Endothelial cell of umbilical vein (primary cell): Measurements from ENCODE around the gene SVOP. TPM values are rescaled to one million over a fixed set of nuclear protein-coding genes. Genes with fewer than 3 reads are reported as not detected.

Experiments used
- BruUV-seq: library from RNA; stranded (reverse); fragments of 400-500 nt; replicated peaks from 2 replicates; lab custom pipeline; 2021; lab: Mats Ljungman, UMichigan
- CTCF ChIA-PET: fragments of 300-600, 350-600 bp; sonication (Branson Sonifier 250); formaldehyde crosslinking; loops from one replicate; lab custom pipeline; 2021; ENCODE audit warnings: antibody characterized with exemption, inconsistent platforms; lab: Charles Lee
- POLR2A ChIA-PET: fragments of 300-600, 350-600 bp; sonication (Branson Sonifier 250); formaldehyde crosslinking; loops from one replicate; lab custom pipeline; 2021; ENCODE audit warnings: antibody characterized with exemption, inconsistent platforms; lab: Charles Lee
- DNase-seq: peaks from one replicate; pipeline ENCODE4 v3.0.0-alpha.2; 2011; ENCODE audit warnings: low read depth, low spot score
- FAIRE-seq: peaks from 2 replicates; lab custom pipeline; 2011; peaks lifted over from hg19 to GRCh38; lab: Jason Lieb, UNC
- H2AFZ ChIP-seq: 2 replicates; pipeline ENCODE4 v1.6.0; 2012; ENCODE audit warnings: low read depth, low read length, control low read depth, inconsistent platforms
- H3K27ac ChIP-seq: 2 replicates; pipeline ENCODE4 v1.5.1; 2011; ENCODE audit warnings: low read depth, mild to moderate bottlenecking, control low read depth, low read length, moderate library complexity; ENCODE audit not compliant: insufficient read depth
- H3K27me3 ChIP-seq, 2 experiments: 2 replicates each; pipeline versions ENCODE4 v1.6.0 to v1.6.1; 2011; ENCODE audit warnings: low read length in 2 of 2, mixed read lengths in 1 of 2; ENCODE audit not compliant: control insufficient read depth in 2 of 2, insufficient read depth in 2 of 2
- H3K36me3 ChIP-seq, 2 experiments: 2 replicates in 1 of 2; 3 replicates in 1 of 2; pipeline ENCODE4 v1.5.1; 2011; ENCODE audit warnings: low read length in 2 of 2, mild to moderate bottlenecking in 1 of 2, moderate library complexity in 1 of 2; ENCODE audit not compliant: control insufficient read depth in 2 of 2, insufficient read depth in 2 of 2; ENCODE audit errors: extremely low read depth in 1 of 2
- H3K4me1 ChIP-seq: 3 replicates; pipeline ENCODE4 v1.5.1; 2011; ENCODE audit warnings: mild to moderate bottlenecking, low read length; ENCODE audit not compliant: control insufficient read depth, insufficient read depth; ENCODE audit errors: extremely low read depth
- H3K4me2 ChIP-seq: 2 replicates; pipeline ENCODE4 v1.6.1; 2011; ENCODE audit warnings: low read length, control low read depth, mixed read lengths; ENCODE audit not compliant: insufficient read depth
- H3K4me3 ChIP-seq, 3 experiments: fragments of 200-600 bp in 1 of 3; sonication (generic), shearing (Covaris generic) in 1 of 3; replicated peaks in 1 of 3; 2 replicates each; pipeline ENCODE4 v1.5.1; 2011 to 2016; ENCODE audit warnings: control low read depth in 3 of 3, low read length in 3 of 3, mild to moderate bottlenecking in 2 of 3, inconsistent platforms in 1 of 3, low read depth in 1 of 3, moderate library complexity in 1 of 3; ENCODE audit not compliant: insufficient read depth in 1 of 3
- H3K79me2 ChIP-seq: 2 replicates; pipeline ENCODE4 v1.6.0; 2012; ENCODE audit warnings: low read length, inconsistent platforms; ENCODE audit not compliant: control insufficient read depth, insufficient read depth
- H3K9ac ChIP-seq: replicated peaks from 2 replicates; pipeline ENCODE3; 2011; ENCODE audit warnings: low read length, control low read depth; ENCODE audit not compliant: insufficient read depth; ENCODE audit errors: extremely low read depth
- H3K9me1 ChIP-seq: replicated peaks from 3 replicates; pipeline ENCODE4 v1.6.0; 2011; ENCODE audit warnings: mild to moderate bottlenecking, low read length; ENCODE audit not compliant: control insufficient read depth, insufficient read depth; ENCODE audit errors: extremely low read depth
- H3K9me3 ChIP-seq: replicated peaks from 2 replicates; pipeline ENCODE4 v1.5.1; 2012; ENCODE audit warnings: low read length, inconsistent platforms; ENCODE audit not compliant: control insufficient read depth, insufficient read depth
- H4K20me1 ChIP-seq: replicated peaks from 2 replicates; pipeline ENCODE3; 2011; ENCODE audit warnings: mild to moderate bottlenecking, low read length; ENCODE audit not compliant: control insufficient read depth, insufficient read depth; ENCODE audit errors: extremely low read depth
- EZH2 ChIP-seq: IDR thresholded peaks from 2 replicates; pipeline ENCODE4 v1.6.1; 2012; ENCODE audit warnings: borderline replicate concordance, low read depth, mild to moderate bottlenecking, moderate library complexity, low read length, inconsistent platforms; ENCODE audit not compliant: severe bottlenecking
- FOS ChIP-seq: IDR thresholded peaks from 2 replicates; pipeline ENCODE4 v1.6.1; 2011; ENCODE audit warnings: mild to moderate bottlenecking, low read length, moderate library complexity, borderline replicate concordance; ENCODE audit not compliant: insufficient read depth
- GATA2 ChIP-seq: IDR thresholded peaks from 2 replicates; pipeline ENCODE4 v1.7.0; 2011; ENCODE audit warnings: low read depth, mild to moderate bottlenecking, moderate library complexity, mixed read lengths, low read length; ENCODE audit not compliant: insufficient read length, insufficient read depth
- JUN ChIP-seq: IDR thresholded peaks from 2 replicates; pipeline ENCODE4 v1.6.1; 2011; ENCODE audit warnings: borderline replicate concordance, low read depth; ENCODE audit not compliant: insufficient read length, insufficient read depth
- MYC ChIP-seq: IDR thresholded peaks from one replicate; pipeline ENCODE4 v1.6.1; 2011; ENCODE audit warnings: mild to moderate bottlenecking, low read depth, low read length
- POLR2A ChIP-seq: IDR thresholded peaks from 2 replicates; pipeline ENCODE4 v1.6.1; 2012; ENCODE audit warnings: low read depth, mild to moderate bottlenecking, control low read depth, low read length
- POLR2AphosphoS5 ChIP-seq: IDR thresholded peaks from 2 replicates; pipeline ENCODE4 v1.6.1; 2012; ENCODE audit warnings: low read depth, mild to moderate bottlenecking, control low read depth, low read length, moderate library complexity; ENCODE audit not compliant: insufficient read depth
- dilution Hi-C: fragments of 300-500 bp; cut with MboI; formaldehyde crosslinking; loops from one replicate; pipeline ENCODE4 v1.15.0; 2019; ENCODE audit warnings: low sequenced_read_pairs; ENCODE audit not compliant: extremely low pct_ligation_motif_present
- intact Hi-C: fragments of 100-400 bp; cut with micrococcal nuclease; formaldehyde crosslinking; loops from one replicate; pipeline ENCODE4 v1.10.0; 2022
- polyA plus RNA-seq, 4 experiments: library from polyadenylated mRNA; depleted of rRNA in 3 of 4; stranded (reverse) in 3 of 4; unstranded in 1 of 4; fragments of >200 nt; gene quantifications; 2 replicates each; pipeline versions ENCODE4 v1.2.1 to v1.2.3, GENCODE V29; 2011 to 2012; ENCODE audit warnings: missing spikeins in 1 of 4
- total RNA-seq: library from RNA; stranded (reverse); gene quantifications from 2 replicates; pipeline ENCODE4 v1.2.3, GENCODE V29; 2021
- TF ChIP-seq, protein P1 (sequence below): IDR thresholded peaks from 2 replicates; pipeline ENCODE4 v1.6.1; 2011; ENCODE audit not compliant: insufficient read depth, insufficient read length
- TF ChIP-seq, protein P2 (sequence below), 2 donors: IDR thresholded peaks; 1 replicate in 1 of 2; 2 replicates in 1 of 2; pipeline ENCODE4 v1.5.1; 2011; ENCODE audit warnings: low read length in 2 of 2, mild to moderate bottlenecking in 2 of 2, moderate library complexity in 2 of 2, control low read depth in 1 of 2, inconsistent platforms in 1 of 2, low read depth in 1 of 2; ENCODE audit not compliant: insufficient read depth in 1 of 2; ENCODE audit errors: extremely low read depth in 1 of 2

The SVOP gene
- total and polyA plus RNA-seq, 2 donors (not counting 3 experiments of a cell fraction or from before 2014, with no cell fraction given), result not detected

DNA sequence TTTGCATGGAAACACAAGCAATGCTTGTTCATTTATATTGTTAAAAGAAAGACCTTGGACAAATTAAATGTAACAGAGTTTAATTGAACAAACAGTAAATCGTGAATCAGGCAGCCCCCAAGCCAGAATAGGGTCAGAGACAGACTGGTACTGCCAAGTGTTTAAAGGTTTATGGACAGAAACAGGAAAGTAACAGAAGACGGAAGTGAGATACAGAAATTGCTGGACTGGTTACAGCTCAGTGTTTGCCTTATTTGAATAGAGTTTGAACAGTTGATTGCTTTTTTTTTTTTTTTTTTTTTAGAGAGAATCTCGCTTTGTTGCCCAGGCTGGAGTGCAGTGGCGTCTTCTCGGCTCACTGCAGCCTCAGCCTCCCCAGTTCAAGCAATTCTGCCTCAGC is 90.7 kb downstream of the SVOP start:
- Histone ChIP-seq H3K79me2 (no peaks in the 10 kb centered on the region), H3K27ac (no peak overlapping the region), H2AFZ (no peak overlapping the region), H3K4me2 (no peak overlapping the region), H3K36me3 (no peaks in the 10 kb centered on the region), H3K4me3 (no peak overlapping the region), H3K4me1 (no peaks in the 10 kb centered on the region), H4K20me1 (no peaks in the 10 kb centered on the region), H3K9ac (no peak overlapping the region), H3K9me3 (no peaks in the 10 kb centered on the region), H3K9me1 (no peaks in the 10 kb centered on the region), H3K27me3 (no peaks in the 10 kb centered on the region)
- TF ChIP-seq EZH2 (no peak), FOS (no peak), JUN (no peak), POLR2AphosphoS5 (no peak), POLR2A (no peak), GATA2 (no peak), MYC (no peak)
- TF ChIP-seq, protein P1, sequence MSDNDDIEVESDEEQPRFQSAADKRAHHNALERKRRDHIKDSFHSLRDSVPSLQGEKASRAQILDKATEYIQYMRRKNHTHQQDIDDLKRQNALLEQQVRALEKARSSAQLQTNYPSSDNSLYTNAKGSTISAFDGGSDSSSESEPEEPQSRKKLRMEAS, result no peak
- intact Hi-C loops (no loop called here), dilution Hi-C loops (no loop called here)
- CTCF ChIA-PET, result interaction anchor here (0.6 to 1.9 kb wide), 7 partner anchors 15 to 434 kb away, joined by 3 to 9 read pairs (median 4); partner anchors contain the start of gene SSH1
- FAIRE-seq (peak; percentile 50), DNase-seq (peak; percentile 91)
- BruUV-seq, result no TSS peak
- POLR2A ChIA-PET, result interaction anchor here (0.6 to 0.7 kb wide), 2 partner anchors 368 to 1328 kb away, joined by 4 to 7 read pairs; partner anchors contain the start of gene ISCU

DNA sequence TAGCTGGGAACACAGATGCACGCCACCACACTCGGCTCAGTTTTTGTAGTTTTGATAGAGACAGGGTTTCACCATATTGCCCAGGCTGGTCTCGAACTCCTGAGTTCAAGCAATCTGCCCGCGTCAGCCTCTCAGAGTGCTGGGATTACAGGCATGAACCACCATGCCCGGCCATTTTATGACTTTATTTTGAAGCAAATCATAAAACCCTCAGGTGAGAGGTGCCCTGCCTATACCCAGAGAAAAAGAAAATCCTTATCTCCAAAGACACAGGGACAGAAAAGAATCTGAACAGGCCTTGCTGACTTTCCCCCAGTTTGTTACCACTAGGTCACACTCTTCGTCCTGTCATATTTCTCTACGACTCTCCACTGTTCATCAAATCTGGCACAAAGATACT is 92.2 kb downstream of the SVOP start:
- no peaks in the 10 kb centered on the region for H3K27me3 ChIP-seq
- CTCF ChIA-PET, result interaction anchor here (1.9 kb wide), 1 partner anchor 22 kb away, joined by 9 read pairs; no protein-coding TSS in a partner anchor

More for the DNA sequence above, 92.2 kb downstream of the SVOP start:
- dilution Hi-C loops (no loop called here), intact Hi-C loops (no loop called here)
- Histone ChIP-seq H4K20me1 (no peaks in the 10 kb centered on the region), H3K36me3 (no peaks in the 10 kb centered on the region), H3K27ac (no peak overlapping the region), H3K79me2 (no peaks in the 10 kb centered on the region), H3K9me3 (no peaks in the 10 kb centered on the region), H3K4me1 (no peaks in the 10 kb centered on the region), H3K9ac (no peak overlapping the region), H2AFZ (no peak overlapping the region), H3K4me3 (no peak overlapping the region), H3K9me1 (no peaks in the 10 kb centered on the region), H3K4me2 (no peak overlapping the region)
- DNase-seq (no peak), FAIRE-seq (no peak)
- BruUV-seq, result no TSS peak
- TF ChIP-seq JUN (no peak), MYC (no peak), POLR2AphosphoS5 (no peak), GATA2 (no peak), POLR2A (no peak), EZH2 (no peak), FOS (no peak)
- TF ChIP-seq, protein P2, sequence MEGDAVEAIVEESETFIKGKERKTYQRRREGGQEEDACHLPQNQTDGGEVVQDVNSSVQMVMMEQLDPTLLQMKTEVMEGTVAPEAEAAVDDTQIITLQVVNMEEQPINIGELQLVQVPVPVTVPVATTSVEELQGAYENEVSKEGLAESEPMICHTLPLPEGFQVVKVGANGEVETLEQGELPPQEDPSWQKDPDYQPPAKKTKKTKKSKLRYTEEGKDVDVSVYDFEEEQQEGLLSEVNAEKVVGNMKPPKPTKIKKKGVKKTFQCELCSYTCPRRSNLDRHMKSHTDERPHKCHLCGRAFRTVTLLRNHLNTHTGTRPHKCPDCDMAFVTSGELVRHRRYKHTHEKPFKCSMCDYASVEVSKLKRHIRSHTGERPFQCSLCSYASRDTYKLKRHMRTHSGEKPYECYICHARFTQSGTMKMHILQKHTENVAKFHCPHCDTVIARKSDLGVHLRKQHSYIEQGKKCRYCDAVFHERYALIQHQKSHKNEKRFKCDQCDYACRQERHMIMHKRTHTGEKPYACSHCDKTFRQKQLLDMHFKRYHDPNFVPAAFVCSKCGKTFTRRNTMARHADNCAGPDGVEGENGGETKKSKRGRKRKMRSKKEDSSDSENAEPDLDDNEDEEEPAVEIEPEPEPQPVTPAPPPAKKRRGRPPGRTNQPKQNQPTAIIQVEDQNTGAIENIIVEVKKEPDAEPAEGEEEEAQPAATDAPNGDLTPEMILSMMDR (IDR thresholded peaks at IDR 0.05; ENCODE audit: extremely low read depth in 1 of 2, insufficient read depth in 1 of 2, low read depth in 1 of 2, low read length in 2 of 2), result no peak
- TF ChIP-seq, protein P1, result no peak
- POLR2A ChIA-PET, result no interaction called here
